GM12872 (cell line): ENCODE measurements around the gene LLGL1.

Experiments used
- TF ChIP-seq, protein P1 (sequence below): IDR thresholded peaks from 3 replicates; pipeline ENCODE4 v1.5.1; 2011; ENCODE audit warnings: low read depth, mild to moderate bottlenecking, low read length, moderate library complexity; ENCODE audit not compliant: insufficient read depth

LLGL1 gene

DNA sequence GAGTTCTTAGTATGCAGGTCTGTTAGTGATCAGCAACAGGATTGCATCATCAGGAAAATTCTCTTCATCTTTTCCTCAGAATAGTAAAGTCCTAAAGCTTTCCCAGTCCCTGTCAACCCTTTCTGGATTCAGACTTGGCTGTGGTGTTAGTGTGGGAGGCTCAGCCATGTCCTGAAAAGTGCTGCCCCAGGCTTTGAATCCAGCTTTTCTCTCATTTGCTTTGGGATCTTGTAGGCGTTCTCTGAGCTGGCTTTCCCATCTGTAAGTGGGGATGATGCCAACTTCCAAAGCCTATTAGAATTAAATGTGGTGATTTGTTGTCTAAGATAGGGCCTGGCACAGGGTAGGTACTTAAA is 38.8 kb upstream of the LLGL1 start:
- TF ChIP-seq, protein P1, sequence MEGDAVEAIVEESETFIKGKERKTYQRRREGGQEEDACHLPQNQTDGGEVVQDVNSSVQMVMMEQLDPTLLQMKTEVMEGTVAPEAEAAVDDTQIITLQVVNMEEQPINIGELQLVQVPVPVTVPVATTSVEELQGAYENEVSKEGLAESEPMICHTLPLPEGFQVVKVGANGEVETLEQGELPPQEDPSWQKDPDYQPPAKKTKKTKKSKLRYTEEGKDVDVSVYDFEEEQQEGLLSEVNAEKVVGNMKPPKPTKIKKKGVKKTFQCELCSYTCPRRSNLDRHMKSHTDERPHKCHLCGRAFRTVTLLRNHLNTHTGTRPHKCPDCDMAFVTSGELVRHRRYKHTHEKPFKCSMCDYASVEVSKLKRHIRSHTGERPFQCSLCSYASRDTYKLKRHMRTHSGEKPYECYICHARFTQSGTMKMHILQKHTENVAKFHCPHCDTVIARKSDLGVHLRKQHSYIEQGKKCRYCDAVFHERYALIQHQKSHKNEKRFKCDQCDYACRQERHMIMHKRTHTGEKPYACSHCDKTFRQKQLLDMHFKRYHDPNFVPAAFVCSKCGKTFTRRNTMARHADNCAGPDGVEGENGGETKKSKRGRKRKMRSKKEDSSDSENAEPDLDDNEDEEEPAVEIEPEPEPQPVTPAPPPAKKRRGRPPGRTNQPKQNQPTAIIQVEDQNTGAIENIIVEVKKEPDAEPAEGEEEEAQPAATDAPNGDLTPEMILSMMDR: no peak

DNA sequence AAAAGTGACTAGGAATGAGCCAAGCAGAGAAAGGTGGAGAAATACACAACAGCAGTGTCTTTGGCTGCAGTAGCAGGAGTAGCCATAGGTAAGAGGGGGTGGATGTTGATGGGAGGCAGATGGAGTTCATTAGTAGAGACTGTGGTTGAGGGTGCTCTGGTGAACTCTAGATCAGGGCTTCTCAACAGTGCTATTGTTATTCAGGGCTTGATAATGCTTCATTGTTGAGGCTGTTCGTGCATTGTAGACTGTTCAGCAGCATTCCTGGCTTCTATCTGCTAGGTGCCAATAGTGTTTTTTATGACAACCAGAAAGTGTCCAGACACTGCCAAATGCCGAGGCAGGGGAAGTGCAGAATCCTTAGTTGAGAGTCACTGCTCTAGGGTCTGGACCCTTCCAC is 38.2 kb upstream of the LLGL1 start:
- TF ChIP-seq, protein P1: no peak

DNA sequence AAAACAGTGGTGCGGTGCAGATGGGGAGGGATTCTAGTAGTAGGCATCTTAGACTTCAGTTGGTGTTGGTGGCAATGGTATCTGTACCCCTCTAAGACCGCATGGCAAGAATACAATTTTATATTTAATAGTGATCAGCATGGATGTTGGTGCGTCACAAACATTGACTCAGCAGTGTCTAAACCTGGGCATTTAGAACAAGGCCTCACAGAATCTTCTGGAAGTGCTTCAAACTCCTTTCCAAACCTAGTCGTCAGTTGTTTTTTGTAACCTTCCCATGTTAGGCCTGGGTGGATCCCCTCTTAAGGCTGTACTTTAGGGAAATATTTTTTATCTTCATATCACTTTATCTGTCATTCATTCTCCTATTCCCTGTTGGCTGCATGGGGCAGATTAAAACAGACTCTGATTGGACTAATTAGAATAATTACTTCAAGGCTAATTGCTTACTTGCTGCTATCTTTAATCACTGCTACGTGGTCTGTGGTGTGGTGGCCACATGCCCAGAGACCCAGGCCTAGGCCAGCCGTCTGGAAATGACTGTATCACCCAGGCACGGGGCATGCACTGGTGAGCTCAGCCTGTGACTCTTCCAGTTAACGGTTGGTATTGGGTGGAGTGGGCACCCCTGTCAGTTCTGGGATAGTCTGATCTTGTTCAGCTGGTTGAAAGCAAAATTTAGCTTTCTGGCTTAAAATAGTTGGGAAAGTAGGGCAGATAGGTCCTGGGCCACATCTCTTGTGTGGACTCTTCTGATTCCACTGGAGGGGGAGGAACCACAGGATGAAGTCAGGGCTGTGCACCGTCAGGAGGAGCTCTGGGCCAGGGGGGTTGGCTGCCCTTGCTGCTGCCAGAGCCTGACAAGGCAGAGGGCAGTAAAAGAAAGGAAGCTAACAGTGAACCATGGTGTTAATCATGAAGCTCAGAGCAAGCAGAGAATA is 37.3 kb upstream of the LLGL1 start:
- TF ChIP-seq, protein P1: no peak

DNA sequence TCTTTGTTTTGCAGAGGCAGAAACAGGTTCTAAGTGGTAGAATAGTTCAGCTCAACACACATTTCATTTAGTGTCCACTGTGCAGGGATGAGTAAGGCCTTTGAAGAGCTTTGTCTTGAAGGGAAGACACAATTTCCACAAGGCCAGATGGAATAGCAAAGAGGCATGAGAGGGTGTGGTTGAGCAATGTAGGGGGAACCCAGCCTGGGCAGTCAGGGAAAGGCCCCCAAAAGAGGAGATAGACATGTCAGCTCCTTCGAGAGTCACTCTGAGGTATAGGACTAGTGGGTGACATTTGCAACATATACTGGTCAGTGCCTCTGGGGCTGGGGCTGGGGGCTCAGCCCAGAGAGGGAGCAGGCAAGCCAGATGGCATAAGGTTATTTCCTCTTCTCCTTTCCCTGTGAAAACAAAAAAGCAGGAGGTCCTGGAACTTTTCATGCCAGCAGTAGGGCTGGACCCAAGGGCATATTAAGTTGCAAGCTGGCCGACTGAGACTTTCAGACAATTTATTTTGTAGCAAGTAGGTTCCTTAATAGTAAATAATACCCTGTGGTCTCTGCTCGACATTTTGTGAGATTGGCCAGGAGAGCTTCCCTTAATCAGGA is 34.7 kb upstream of the LLGL1 start:
- TF ChIP-seq, protein P1: no peak

DNA sequence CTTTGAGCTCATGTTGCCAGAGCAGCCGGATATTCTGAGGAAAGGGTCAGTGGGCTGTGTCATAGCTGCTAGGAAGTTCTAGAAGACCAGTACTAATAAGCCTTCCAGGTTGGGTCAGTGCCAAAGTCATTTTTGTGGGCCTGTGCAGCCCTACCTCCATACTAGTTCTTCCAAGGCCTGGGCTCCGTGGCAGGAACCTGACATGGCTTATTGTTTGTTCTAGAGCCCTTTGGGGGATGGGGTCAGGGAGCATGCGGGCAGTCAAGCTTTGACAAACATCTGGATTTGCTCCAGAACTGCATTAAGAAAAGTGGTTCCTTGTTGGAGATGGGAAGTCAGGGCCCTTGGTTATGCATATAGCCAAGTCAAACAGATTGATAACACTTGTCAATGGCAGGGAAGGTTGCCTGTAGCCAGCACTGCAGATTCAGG is 34.2 kb upstream of the LLGL1 start:
- TF ChIP-seq, protein P1: no peak

DNA sequence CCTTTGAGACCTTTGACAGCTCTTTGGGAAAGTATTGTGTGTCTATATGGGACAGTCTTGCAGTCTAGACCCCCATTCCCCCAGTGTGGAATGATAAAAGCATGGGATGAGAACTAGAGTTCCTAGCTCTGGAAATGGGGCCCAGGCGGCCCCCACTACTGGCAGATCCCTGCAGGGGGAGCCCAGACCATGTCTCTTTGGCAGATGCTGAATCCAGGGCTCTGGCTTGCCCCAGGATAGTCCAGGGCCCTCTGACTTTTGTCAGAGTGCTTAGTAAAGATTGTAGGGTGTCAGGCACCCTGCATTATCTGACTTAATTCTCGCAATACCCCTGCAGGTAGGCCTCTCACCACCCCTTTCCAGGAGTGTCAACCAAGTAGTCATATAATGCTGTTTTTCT is 33.5 kb upstream of the LLGL1 start:
- TF ChIP-seq, protein P1: peak; percentile 43; the same call in 2 of the 3 replicates

DNA sequence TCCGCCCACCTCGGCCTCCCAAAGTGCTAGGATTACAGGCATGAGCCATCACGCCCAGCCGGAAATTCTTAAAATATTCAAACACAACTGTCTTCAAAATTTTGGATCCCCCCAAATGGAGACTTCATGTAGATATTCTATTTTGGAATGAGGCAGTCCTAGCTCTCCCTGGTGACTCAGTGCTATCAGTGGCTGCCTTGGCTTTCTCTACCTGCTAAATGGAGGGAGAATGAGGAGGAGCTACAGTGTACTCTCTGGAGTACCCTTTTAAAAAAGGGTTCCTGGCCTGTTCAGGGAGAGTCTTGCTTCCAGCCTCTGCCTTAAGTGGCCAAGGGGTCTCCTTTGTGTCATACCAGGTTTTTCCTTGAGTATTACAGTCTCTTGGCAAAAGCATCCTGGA is 31.0 kb upstream of the LLGL1 start:
- TF ChIP-seq, protein P1: no peak
